NK-92 treated with Interleukin-12 subunit alpha and Interleukin-12 subunit beta, amount 100 ng/mL, for 24 hours (cell line): ENCODE results near the gene CD63.

ENCODE experiments used
- DNase-seq: peaks from one replicate; lab custom pipeline; 2025; lab: John Stamatoyannopoulos, UW

Gene CD63

GRCh38 chr12:55686366-55687010 is 42.3 kb downstream of the CD63 start:
- DNase-seq, result no peak

- no peak for DNase-seq
Measured at GRCh38 chr12:55685671-55686070, 43.1 kb downstream of the CD63 start.

GRCh38 chr12:55684761-55685370 is 43.9 kb downstream of the CD63 start:
- DNase-seq, result no peak

- no peak for DNase-seq
Measured at GRCh38 chr12:55683676-55684075, 45.1 kb downstream of the CD63 start.

- DNase-seq, result no peak
Measured at GRCh38 chr12:55682087-55682796, 46.6 kb downstream of the CD63 start.

- no peak for DNase-seq
Measured at GRCh38 chr12:55681142-55682077, 47.4 kb downstream of the CD63 start.

- no peak for DNase-seq
Measured at GRCh38 chr12:55679691-55680090, 49.1 kb downstream of the CD63 start.

- DNase-seq, result no peak
Measured at GRCh38 chr12:55676707-55677106, 52.1 kb downstream of the CD63 start.

- no peak for DNase-seq
Measured at GRCh38 chr12:55675666-55676065, 53.1 kb downstream of the CD63 start.
